ENCODE data around the gene RNF207. TPM values are rescaled to one million over a fixed set of nuclear protein-coding genes. Genes with fewer than 3 reads are reported as not detected.

Gene RNF207
- total RNA-seq, 1 experiment from 2014 or later, result 4.9 TPM

DNA sequence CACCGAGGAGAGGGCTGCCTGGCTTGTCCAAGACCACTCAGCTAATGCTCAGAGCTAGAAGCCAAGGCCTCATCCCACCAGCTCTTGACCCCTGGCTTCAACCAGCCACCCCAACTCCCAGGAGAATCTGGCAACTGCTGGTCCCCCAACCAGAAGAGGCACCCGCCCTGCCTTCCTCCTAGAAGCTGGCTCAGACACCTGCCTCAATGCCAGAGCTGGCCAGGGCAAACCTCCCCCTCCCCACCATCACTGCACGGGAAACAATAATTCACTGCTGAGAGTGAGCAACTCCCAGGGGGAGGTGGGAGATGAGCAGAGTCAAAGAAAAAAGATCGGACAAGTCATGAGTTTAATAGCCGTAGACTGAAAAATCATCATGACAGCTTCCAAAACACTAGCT, 29.1 kb upstream of the RNF207 start:
- DNase-seq, result no peak
- Histone ChIP-seq H2BK120ac (ENCODE audit: low read depth, low read length, poor library complexity, severe bottlenecking) (no peak overlapping the region), H3K27me3 (ENCODE audit: insufficient read depth, low read length) (peaks cover 14% of the 10 kb centered on the region; the same call in 1 of the 2 replicates), H2BK15ac (ENCODE audit: low read depth, low read length) (no peak overlapping the region), H4K20me1 (ENCODE audit: control insufficient read depth, insufficient read depth, insufficient read length) (no peaks in the 10 kb centered on the region), H4K91ac (ENCODE audit: insufficient read length, low read depth, low read length) (no peak overlapping the region), H2AFZ (ENCODE audit: low read length) (no peak overlapping the region), H3T11ph (ENCODE audit: low read length) (no peak overlapping the region), H3K18ac (ENCODE audit: insufficient read length, low read depth, low read length) (no peak overlapping the region), H3K56ac (ENCODE audit: insufficient read length, low read depth, low read length) (no peak overlapping the region), H3K14ac (ENCODE audit: insufficient read depth, low read length) (no peak overlapping the region), H2AK5ac (ENCODE audit: insufficient read length, low read length) (no peak overlapping the region), H3K23me2 (ENCODE audit: insufficient read length, low read depth, low read length, poor library complexity, severe bottlenecking) (no peaks in the 10 kb centered on the region), H3K4me1 (ENCODE audit: insufficient read depth, low read length) (no peaks in the 10 kb centered on the region), H3K9me3 (ENCODE audit: control insufficient read depth, low read depth, low read length) (no peaks in the 10 kb centered on the region), H3K9ac (ENCODE audit: extremely low read depth, insufficient read length, low read length) (no peak overlapping the region), H3K79me1 (ENCODE audit: insufficient read depth, low read depth, low read length, poor library complexity, severe bottlenecking) (no peaks in the 10 kb centered on the region), H4K5ac (ENCODE audit: insufficient read length, low read depth, low read length) (no peak overlapping the region), H3K4ac (ENCODE audit: low read depth, low read length) (no peak overlapping the region), H2BK12ac (ENCODE audit: insufficient read length, low read depth, low read length) (no peak overlapping the region), H4K8ac (replicated peaks; ENCODE audit: insufficient read length, low read depth, low read length) (no peak overlapping the region), H3K23ac (ENCODE audit: insufficient read length, low read depth, low read length) (no peak overlapping the region), H3K79me2 (ENCODE audit: insufficient read depth, low read length) (no peaks in the 10 kb centered on the region), H3K4me2 (ENCODE audit: insufficient read depth, insufficient read length, low read length) (no peak overlapping the region), H3K27ac (ENCODE audit: insufficient read length, low read depth, low read length) (no peak overlapping the region), H2BK5ac (ENCODE audit: insufficient read length, low read length) (no peak overlapping the region), H2BK20ac (ENCODE audit: low read depth, low read length, poor library complexity, severe bottlenecking) (no peak overlapping the region)
- peaks cover 14% of the 10 kb centered on the region in 2 experiments for H3K4me1 Mint-ChIP-seq
- no peak overlapping the region for H3K27ac Mint-ChIP-seq
- TF ChIP-seq, protein P1, sequence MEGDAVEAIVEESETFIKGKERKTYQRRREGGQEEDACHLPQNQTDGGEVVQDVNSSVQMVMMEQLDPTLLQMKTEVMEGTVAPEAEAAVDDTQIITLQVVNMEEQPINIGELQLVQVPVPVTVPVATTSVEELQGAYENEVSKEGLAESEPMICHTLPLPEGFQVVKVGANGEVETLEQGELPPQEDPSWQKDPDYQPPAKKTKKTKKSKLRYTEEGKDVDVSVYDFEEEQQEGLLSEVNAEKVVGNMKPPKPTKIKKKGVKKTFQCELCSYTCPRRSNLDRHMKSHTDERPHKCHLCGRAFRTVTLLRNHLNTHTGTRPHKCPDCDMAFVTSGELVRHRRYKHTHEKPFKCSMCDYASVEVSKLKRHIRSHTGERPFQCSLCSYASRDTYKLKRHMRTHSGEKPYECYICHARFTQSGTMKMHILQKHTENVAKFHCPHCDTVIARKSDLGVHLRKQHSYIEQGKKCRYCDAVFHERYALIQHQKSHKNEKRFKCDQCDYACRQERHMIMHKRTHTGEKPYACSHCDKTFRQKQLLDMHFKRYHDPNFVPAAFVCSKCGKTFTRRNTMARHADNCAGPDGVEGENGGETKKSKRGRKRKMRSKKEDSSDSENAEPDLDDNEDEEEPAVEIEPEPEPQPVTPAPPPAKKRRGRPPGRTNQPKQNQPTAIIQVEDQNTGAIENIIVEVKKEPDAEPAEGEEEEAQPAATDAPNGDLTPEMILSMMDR (conservative IDR thresholded peaks at IDR 0.05), result no peak
- no peak overlapping the region for H3K4me3 Mint-ChIP-seq
- H3K36me3 Mint-ChIP-seq (ENCODE audit: insufficient read depth in 1 of 3, low read depth in 3 of 3), result no peaks in the 10 kb centered on the region
- no peaks in the 10 kb centered on the region for H3K9me3 Mint-ChIP-seq
- no CpG with 5 or more reads among the region's 5 CpGs for WGBS (ENCODE audit: extremely low coverage, insufficient read length, low lambda C conversion rate)
- H3K27me3 Mint-ChIP-seq (ENCODE audit: low read depth), result peaks cover 15% of the 10 kb centered on the region
